GM12878 (cell line): ENCODE data around the gene PKHD1. TPM values are rescaled to one million over a fixed set of nuclear protein-coding genes. Genes with fewer than 3 reads are reported as not detected.

Experiments
- ATAC-seq: fragments of 200-7000 bp; cut with Tn5 transposase; 3 replicates; pipeline ENCODE4 v1.9.1; 2020; ENCODE audit warnings: mild to moderate bottlenecking, moderate library complexity
- BruUV-seq: library from RNA; stranded (reverse); fragments of 400-500 nt; replicated peaks from 2 replicates; lab custom pipeline; 2021; lab: Mats Ljungman, UMichigan
- CTCF ChIA-PET: fragments of 300-600 bp; sonication (Branson Sonifier 250); formaldehyde crosslinking; extraction: SDS; loops from one replicate; lab custom pipeline; 2021; ENCODE audit warnings: inconsistent platforms; lab: Yijun Ruan, JAX
- POLR2A ChIA-PET: fragments of 350-600 bp; formaldehyde crosslinking; extraction: SDS; loops from one replicate; lab custom pipeline; 2021; ENCODE audit warnings: inconsistent platforms; lab: Charles Lee
- RAD21 ChIA-PET: fragments of 300-600 bp; sonication (Branson Sonifier 250); formaldehyde crosslinking; loops from one replicate; lab custom pipeline; 2023; ENCODE audit warnings: antibody characterized with exemption; ENCODE audit not compliant: unreplicated experiment; lab: Charles Lee
- SMC1A ChIA-PET: fragments of 300-600 bp; sonication (Branson Sonifier 250); formaldehyde crosslinking; loops from one replicate; lab custom pipeline; 2023; ENCODE audit not compliant: unreplicated experiment, uncharacterized antibody; lab: Charles Lee
- DNase-seq: peaks from one replicate; pipeline ENCODE4 v3.0.0-alpha.2; 2011; ENCODE audit warnings: low read depth, low spot score
- FAIRE-seq: peaks from 3 replicates; lab custom pipeline; 2011; peaks lifted over from hg19 to GRCh38; lab: Jason Lieb, UNC
- H2AFZ ChIP-seq: 2 replicates; pipeline ENCODE4 v1.6.0; 2011; ENCODE audit warnings: low read depth, low read length, control low read depth; ENCODE audit not compliant: control insufficient read depth
- H3K27ac ChIP-seq: 2 replicates; pipeline ENCODE4 v1.5.1; 2011; ENCODE audit warnings: control low read depth; ENCODE audit not compliant: control insufficient read depth, insufficient read depth
- H3K27me3 ChIP-seq, 2 experiments: replicated peaks in 1 of 2; 2 replicates each; pipeline versions ENCODE4 v1.6.0 to v1.6.1; 2011; ENCODE audit warnings: low read length in 1 of 2; ENCODE audit not compliant: control insufficient read depth in 2 of 2, insufficient read depth in 2 of 2
- H3K36me3 ChIP-seq, 2 experiments: 2 replicates each; pipeline ENCODE4 v1.5.1; 2011; ENCODE audit warnings: low read length in 1 of 2; ENCODE audit not compliant: control insufficient read depth in 2 of 2, insufficient read depth in 2 of 2
- H3K4me1 ChIP-seq: 2 replicates; pipeline ENCODE4 v1.6.1; 2011; ENCODE audit warnings: mild to moderate bottlenecking, low read length, moderate library complexity, mixed read lengths; ENCODE audit not compliant: control insufficient read depth, insufficient read depth
- H3K4me2 ChIP-seq: 2 replicates; pipeline ENCODE4 v1.6.0; 2011; ENCODE audit warnings: control low read depth; ENCODE audit not compliant: control insufficient read depth, insufficient read depth
- H3K4me3 ChIP-seq: fragments of 200-600 bp; sonication (generic); 2 replicates; pipeline ENCODE4 v1.5.1; 2016
- H3K79me2 ChIP-seq: 2 replicates; pipeline ENCODE4 v1.6.0; 2011; ENCODE audit warnings: low read length; ENCODE audit not compliant: control insufficient read depth, insufficient read depth
- H3K9ac ChIP-seq: 2 replicates; pipeline ENCODE4 v1.8.0; 2011; ENCODE audit warnings: low read length, control low read depth, mixed read lengths; ENCODE audit not compliant: control insufficient read depth, insufficient read depth
- H3K9me3 ChIP-seq: replicated peaks from 3 replicates; pipeline ENCODE4 v1.5.1; 2011; ENCODE audit warnings: mild to moderate bottlenecking, low read length; ENCODE audit not compliant: control insufficient read depth, insufficient read depth
- H4K20me1 ChIP-seq: 2 replicates; pipeline ENCODE4 v1.6.0; 2011; ENCODE audit not compliant: control insufficient read depth, insufficient read depth
- BMI1 ChIP-seq: fragments of 450-650 bp; IDR thresholded peaks from 2 replicates; pipeline ENCODE4 v1.6.1; 2016; ENCODE audit warnings: mild to moderate bottlenecking, moderate library complexity, borderline replicate concordance
- CREM ChIP-seq: IDR thresholded peaks from 2 replicates; pipeline ENCODE4 v1.6.1; 2014; ENCODE audit warnings: antibody characterized with exemption, low read depth
- EGR1 ChIP-seq, 2 experiments: IDR thresholded peaks; 1 replicate in 1 of 2; 2 replicates in 1 of 2; pipeline ENCODE4 v1.6.1; 2011 to 2012; ENCODE audit warnings: low read depth in 2 of 2, low read length in 2 of 2, borderline replicate concordance in 1 of 2, mild to moderate bottlenecking in 1 of 2, moderate library complexity in 1 of 2
- ETV6 ChIP-seq, 2 experiments: fragments of 450-650 bp in 1 of 2; IDR thresholded peaks in 1 of 2; conservative IDR thresholded peaks in 1 of 2; 2 replicates each; pipeline ENCODE4 v1.6.1; 2014; ENCODE audit warnings: antibody characterized with exemption in 1 of 2, borderline replicate concordance in 1 of 2, low read depth in 1 of 2, mild to moderate bottlenecking in 1 of 2, moderate library complexity in 1 of 2
- HDAC2 ChIP-seq: fragments of 200-600 bp; sonication (generic); IDR thresholded peaks from 2 replicates; pipeline ENCODE4 v1.6.1; 2017
- HDAC6 ChIP-seq: fragments of 200-600 bp; sonication (generic); IDR thresholded peaks from one replicate; pipeline ENCODE4 v1.8.0; 2017; ENCODE audit warnings: antibody characterized with exemption; ENCODE audit not compliant: unreplicated experiment
- IKZF2 ChIP-seq, 2 experiments: fragments of 450-650 bp; IDR thresholded peaks; 2 replicates each; pipeline ENCODE4 v1.6.1; 2017; ENCODE audit warnings: mild to moderate bottlenecking in 2 of 2, moderate library complexity in 2 of 2
- JUNB ChIP-seq: IDR thresholded peaks from 2 replicates; pipeline ENCODE4 v1.6.1; 2016; ENCODE audit warnings: antibody characterized with exemption, mild to moderate bottlenecking
- MEF2B ChIP-seq: fragments of 450-650 bp; IDR thresholded peaks from 2 replicates; pipeline ENCODE4 v1.6.1; 2018; ENCODE audit warnings: mild to moderate bottlenecking, moderate library complexity; ENCODE audit not compliant: partially characterized antibody, poor library complexity, severe bottlenecking
- POU2F2 ChIP-seq: IDR thresholded peaks from 3 replicates; pipeline ENCODE4 v1.6.1; 2011; ENCODE audit warnings: low read depth, mild to moderate bottlenecking, low read length, borderline replicate concordance
- RUNX3 ChIP-seq: IDR thresholded peaks from 2 replicates; pipeline ENCODE4 v1.6.1; 2012; ENCODE audit warnings: low read length, inconsistent platforms
- SRF ChIP-seq, 2 experiments: IDR thresholded peaks; 2 replicates each; pipeline ENCODE4 v1.6.1; 2011; ENCODE audit warnings: low read depth in 2 of 2, low read length in 2 of 2, mild to moderate bottlenecking in 1 of 2, moderate library complexity in 1 of 2
- STAT1 ChIP-seq: fragments of 450-650 bp; conservative IDR thresholded peaks from 2 replicates; pipeline ENCODE4 v1.6.1; 2014; ENCODE audit warnings: antibody characterized with exemption, mild to moderate bottlenecking
- WGBS: methylation state at CpG from one replicate; pipeline ENCODE4 v1.1.6; 2016; ENCODE audit warnings: low lambda C conversion rate; ENCODE audit not compliant: insufficient replicate concordance, insufficient coverage; ENCODE audit errors: missing lambda C conversion rate; 5-methylcytosine and 5-hydroxymethylcytosine counted together
- in situ Hi-C: fragments of 300-500 bp; cut with MboI; formaldehyde crosslinking; loops from 9 replicates; pipeline ENCODE4 v1.14.3; 2018; ENCODE audit warnings: mixed read lengths
- intact Hi-C: fragments of 100-400 bp; cut with micrococcal nuclease; formaldehyde crosslinking; loops from one replicate; pipeline ENCODE4 v1.14.2; 2022; ENCODE audit not compliant: unreplicated experiment
- polyA plus RNA-seq, 11 experiments: library from polyadenylated mRNA; depleted of rRNA in 4 of 11; unstranded in 6 of 11; stranded (reverse) in 5 of 11; fragments of >200 nt; fragmentation: Nextera tagmentation in 4 of 11; fragmentation: Illumina TruSeq in 1 of 11; extraction: Ambion mirVana in 4 of 11; extraction: Trizol in 1 of 11; gene quantifications; 1 replicate in 1 of 11; 2 replicates in 10 of 11; pipeline versions ENCODE4 v1.2.1 to v1.2.3, GENCODE V29; 2011 to 2016; ENCODE audit warnings: inconsistent platforms in 2 of 11, missing spikeins in 2 of 11, low read depth in 1 of 11
- total RNA-seq, 4 experiments: library from RNA; depleted of rRNA in 3 of 4; stranded (reverse); fragments of >200 nt in 3 of 4; fragmentation: Illumina TruSeq in 1 of 4; extraction: Trizol in 1 of 4; gene quantifications; 2 replicates each; pipeline versions ENCODE4 v1.2.1 to v1.2.3, GENCODE V29; 2013 to 2021
- TF ChIP-seq, protein P1 (sequence below): fragments of 450-650 bp; conservative IDR thresholded peaks from 2 replicates; pipeline ENCODE4 v1.6.1; 2017; ENCODE audit warnings: mild to moderate bottlenecking, moderate library complexity
- TF ChIP-seq, protein P2 (sequence below): IDR thresholded peaks from 2 replicates; pipeline ENCODE4 v1.6.1; 2012; ENCODE audit warnings: low read depth, low read length, improper control_type of control experiment
- TF ChIP-seq, protein P3 (sequence below): fragments of 450-650 bp; formaldehyde crosslinking; IDR thresholded peaks from 2 replicates; pipeline ENCODE4 v1.5.0; 2022; ENCODE audit warnings: mild to moderate bottlenecking, missing genetic modification characterization

Gene PKHD1
- total and polyA plus RNA-seq, 10 of the 15 experiments (the other 5 are each of a cell fraction or from before 2014, with no cell fraction given), result under 0.01 to 0.90 (median 0.02) TPM; not detected in 1

DNA sequence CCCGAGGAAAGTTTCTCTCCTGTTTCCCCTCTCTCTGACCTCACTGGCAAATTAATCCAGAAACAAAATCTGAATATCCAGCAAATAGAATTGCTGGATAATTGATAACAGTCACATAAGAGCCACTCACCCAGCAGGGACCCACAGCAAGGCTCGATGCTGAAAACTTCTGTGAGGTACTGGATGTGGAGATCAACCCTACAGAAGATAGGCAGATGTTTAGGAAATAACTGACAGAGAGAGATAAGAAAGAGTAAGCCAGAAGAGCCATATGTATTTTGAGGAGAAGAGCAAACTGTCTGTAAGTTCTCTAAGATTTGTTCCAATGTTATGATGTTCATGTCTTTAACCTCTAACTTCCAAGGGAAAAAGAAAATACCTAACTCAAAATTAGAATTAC lies 59.7 kb downstream of the PKHD1 start:
- H3K4me1 ChIP-seq, result no peaks in the 10 kb centered on the region
- FAIRE-seq (no peak), ATAC-seq (no peak), DNase-seq (no peak)
- ChIA-PET POLR2A (no interaction called here), SMC1A (no interaction called here), RAD21 (no interaction called here), CTCF (no interaction called here)
- intact Hi-C loops, result no loop called here
- no TSS peak for BruUV-seq
- no peak overlapping the region for H2AFZ ChIP-seq
- in situ Hi-C loops, result loop anchor here (10.0 kb wide), 1 partner anchor 1213 kb away; the partner anchor contains the start of gene TFAP2B
- H3K9ac ChIP-seq, result no peak overlapping the region
- no peaks in the 10 kb centered on the region for H3K79me2 ChIP-seq
- no peak overlapping the region for H3K4me3 ChIP-seq
- no peaks in the 10 kb centered on the region for H4K20me1 ChIP-seq
- no peaks in the 10 kb centered on the region; a peak in 2 of 4 replicates for H3K27me3 ChIP-seq
- no peaks in the 10 kb centered on the region; the same call in 1 of the 3 replicates for H3K9me3 ChIP-seq
- WGBS, result 4% methylated on average over 2 of the region's 2 CpGs
- no peak overlapping the region for H3K4me2 ChIP-seq
- H3K36me3 ChIP-seq, result no peaks in the 10 kb centered on the region
- no peak overlapping the region for H3K27ac ChIP-seq
- TF ChIP-seq RUNX3, result no peak
- TF ChIP-seq, protein P1, sequence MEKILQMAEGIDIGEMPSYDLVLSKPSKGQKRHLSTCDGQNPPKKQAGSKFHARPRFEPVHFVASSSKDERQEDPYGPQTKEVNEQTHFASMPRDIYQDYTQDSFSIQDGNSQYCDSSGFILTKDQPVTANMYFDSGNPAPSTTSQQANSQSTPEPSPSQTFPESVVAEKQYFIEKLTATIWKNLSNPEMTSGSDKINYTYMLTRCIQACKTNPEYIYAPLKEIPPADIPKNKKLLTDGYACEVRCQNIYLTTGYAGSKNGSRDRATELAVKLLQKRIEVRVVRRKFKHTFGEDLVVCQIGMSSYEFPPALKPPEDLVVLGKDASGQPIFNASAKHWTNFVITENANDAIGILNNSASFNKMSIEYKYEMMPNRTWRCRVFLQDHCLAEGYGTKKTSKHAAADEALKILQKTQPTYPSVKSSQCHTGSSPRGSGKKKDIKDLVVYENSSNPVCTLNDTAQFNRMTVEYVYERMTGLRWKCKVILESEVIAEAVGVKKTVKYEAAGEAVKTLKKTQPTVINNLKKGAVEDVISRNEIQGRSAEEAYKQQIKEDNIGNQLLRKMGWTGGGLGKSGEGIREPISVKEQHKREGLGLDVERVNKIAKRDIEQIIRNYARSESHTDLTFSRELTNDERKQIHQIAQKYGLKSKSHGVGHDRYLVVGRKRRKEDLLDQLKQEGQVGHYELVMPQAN, result no peak
- no peak for TF ChIP-seq EGR1 (IDR thresholded peaks at IDR 0.05; ENCODE audit: borderline replicate concordance in 1 of 2, low read depth in 2 of 2, low read length in 2 of 2)
- TF ChIP-seq ETV6 (conservative IDR thresholded peaks at IDR 0.05 in 1 of 2, IDR thresholded peaks at IDR 0.05 in 1 of 2; ENCODE audit: borderline replicate concordance in 1 of 2, low read depth in 1 of 2), result no peak
- TF ChIP-seq, protein P2, sequence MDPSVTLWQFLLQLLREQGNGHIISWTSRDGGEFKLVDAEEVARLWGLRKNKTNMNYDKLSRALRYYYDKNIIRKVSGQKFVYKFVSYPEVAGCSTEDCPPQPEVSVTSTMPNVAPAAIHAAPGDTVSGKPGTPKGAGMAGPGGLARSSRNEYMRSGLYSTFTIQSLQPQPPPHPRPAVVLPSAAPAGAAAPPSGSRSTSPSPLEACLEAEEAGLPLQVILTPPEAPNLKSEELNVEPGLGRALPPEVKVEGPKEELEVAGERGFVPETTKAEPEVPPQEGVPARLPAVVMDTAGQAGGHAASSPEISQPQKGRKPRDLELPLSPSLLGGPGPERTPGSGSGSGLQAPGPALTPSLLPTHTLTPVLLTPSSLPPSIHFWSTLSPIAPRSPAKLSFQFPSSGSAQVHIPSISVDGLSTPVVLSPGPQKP, result no peak
- no peak for TF ChIP-seq SRF (IDR thresholded peaks at IDR 0.05; ENCODE audit: low read depth in 2 of 2, low read length in 2 of 2)
- no peak for TF ChIP-seq MEF2B
- TF ChIP-seq HDAC2, result no peak
- no peak for TF ChIP-seq JUNB
- no peak for TF ChIP-seq HDAC6
- TF ChIP-seq STAT1, result no peak
- no peak for TF ChIP-seq CREM
- TF ChIP-seq, protein P3, sequence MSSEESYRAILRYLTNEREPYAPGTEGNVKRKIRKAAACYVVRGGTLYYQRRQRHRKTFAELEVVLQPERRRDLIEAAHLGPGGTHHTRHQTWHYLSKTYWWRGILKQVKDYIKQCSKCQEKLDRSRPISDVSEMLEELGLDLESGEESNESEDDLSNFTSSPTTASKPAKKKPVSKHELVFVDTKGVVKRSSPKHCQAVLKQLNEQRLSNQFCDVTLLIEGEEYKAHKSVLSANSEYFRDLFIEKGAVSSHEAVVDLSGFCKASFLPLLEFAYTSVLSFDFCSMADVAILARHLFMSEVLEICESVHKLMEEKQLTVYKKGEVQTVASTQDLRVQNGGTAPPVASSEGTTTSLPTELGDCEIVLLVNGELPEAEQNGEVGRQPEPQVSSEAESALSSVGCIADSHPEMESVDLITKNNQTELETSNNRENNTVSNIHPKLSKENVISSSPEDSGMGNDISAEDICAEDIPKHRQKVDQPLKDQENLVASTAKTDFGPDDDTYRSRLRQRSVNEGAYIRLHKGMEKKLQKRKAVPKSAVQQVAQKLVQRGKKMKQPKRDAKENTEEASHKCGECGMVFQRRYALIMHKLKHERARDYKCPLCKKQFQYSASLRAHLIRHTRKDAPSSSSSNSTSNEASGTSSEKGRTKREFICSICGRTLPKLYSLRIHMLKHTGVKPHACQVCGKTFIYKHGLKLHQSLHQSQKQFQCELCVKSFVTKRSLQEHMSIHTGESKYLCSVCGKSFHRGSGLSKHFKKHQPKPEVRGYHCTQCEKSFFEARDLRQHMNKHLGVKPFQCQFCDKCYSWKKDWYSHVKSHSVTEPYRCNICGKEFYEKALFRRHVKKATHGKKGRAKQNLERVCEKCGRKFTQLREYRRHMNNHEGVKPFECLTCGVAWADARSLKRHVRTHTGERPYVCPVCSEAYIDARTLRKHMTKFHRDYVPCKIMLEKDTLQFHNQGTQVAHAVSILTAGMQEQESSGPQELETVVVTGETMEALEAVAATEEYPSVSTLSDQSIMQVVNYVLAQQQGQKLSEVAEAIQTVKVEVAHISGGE (CRISPR knock-in tag), result no peak
- TF ChIP-seq IKZF2 (IDR thresholded peaks at IDR 0.05), result no peak
- TF ChIP-seq BMI1, result no peak
- no peak for TF ChIP-seq POU2F2
